ENCODE measurements around the gene DNAI4. TPM values are rescaled to one million over a fixed set of nuclear protein-coding genes. Genes with fewer than 3 reads are reported as not detected.

DNAI4 gene
- total and polyA plus RNA-seq, 2 donors (not counting 3 experiments of a cell fraction or from before 2014, with no cell fraction given), result 0.51 to 3.3 TPM

DNA sequence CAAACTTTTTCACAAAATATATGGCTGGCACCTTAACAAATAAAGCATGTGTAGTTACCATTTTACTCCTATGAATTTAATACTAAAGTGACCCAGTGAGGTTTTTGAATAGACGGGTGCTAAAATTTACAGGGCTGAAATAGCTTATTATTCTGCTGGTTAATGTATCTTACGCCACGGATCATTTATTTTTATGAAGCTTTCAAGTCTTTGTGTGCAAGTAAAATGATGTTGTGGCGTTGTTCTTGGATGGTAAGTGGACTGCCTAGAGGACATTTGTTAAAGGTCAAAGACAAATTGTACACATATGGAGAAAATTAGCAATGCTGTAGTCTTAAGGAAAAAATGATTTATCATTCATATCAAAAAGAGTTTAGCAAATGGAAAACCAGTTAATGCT, 146.4 kb downstream of the DNAI4 start:
- H3K9me1 ChIP-seq (replicated peaks; ENCODE audit: control insufficient read depth, extremely low read depth, insufficient read depth, low read length), result no peaks in the 10 kb centered on the region
- no peak overlapping the region for H3K27ac ChIP-seq (ENCODE audit: insufficient read depth, low read depth, low read length)
- H3K79me2 ChIP-seq (ENCODE audit: control insufficient read depth, insufficient read depth, low read length), result no peaks in the 10 kb centered on the region
- ChIA-PET CTCF (interaction anchor here (1.3 kb wide), 1 partner anchor 13 kb away, joined by 4 read pairs; no protein-coding TSS in a partner anchor), POLR2A (no interaction called here)
- H3K36me3 ChIP-seq (ENCODE audit: control insufficient read depth in 2 of 2, extremely low read depth in 1 of 2, insufficient read depth in 2 of 2, low read length in 2 of 2), result no peaks in the 10 kb centered on the region
- no peaks in the 10 kb centered on the region for H3K27me3 ChIP-seq (ENCODE audit: control insufficient read depth in 2 of 2, insufficient read depth in 2 of 2, low read length in 2 of 2)
- no peak overlapping the region for H2AFZ ChIP-seq (ENCODE audit: low read depth, low read length)
- no peak overlapping the region for H3K4me2 ChIP-seq (ENCODE audit: insufficient read depth, low read length)
- no TSS peak for BruUV-seq (replicated peaks)
- DNase-seq (ENCODE audit: low read depth, low spot score) (no peak), FAIRE-seq (no peak)
- H3K9ac ChIP-seq (replicated peaks; ENCODE audit: extremely low read depth, insufficient read depth, low read length), result no peak overlapping the region
- dilution Hi-C loops (cut with MboI; ENCODE audit: extremely low pct_ligation_motif_present, low sequenced_read_pairs) (no loop called here), intact Hi-C loops (cut with micrococcal nuclease) (no loop called here)
- no peaks in the 10 kb centered on the region for H4K20me1 ChIP-seq (replicated peaks; ENCODE audit: control insufficient read depth, extremely low read depth, insufficient read depth, low read length)
- H3K9me3 ChIP-seq (replicated peaks; ENCODE audit: control insufficient read depth, insufficient read depth, low read length), result no peaks in the 10 kb centered on the region
- no peak overlapping the region for H3K4me3 ChIP-seq (replicated peaks in 1 of 3; ENCODE audit: insufficient read depth in 1 of 3, low read depth in 1 of 3, low read length in 3 of 3)
- H3K4me1 ChIP-seq (ENCODE audit: control insufficient read depth, extremely low read depth, insufficient read depth, low read length), result no peaks in the 10 kb centered on the region
- TF ChIP-seq FOS (IDR thresholded peaks at IDR 0.05; ENCODE audit: borderline replicate concordance, insufficient read depth, low read length), result no peak

DNA sequence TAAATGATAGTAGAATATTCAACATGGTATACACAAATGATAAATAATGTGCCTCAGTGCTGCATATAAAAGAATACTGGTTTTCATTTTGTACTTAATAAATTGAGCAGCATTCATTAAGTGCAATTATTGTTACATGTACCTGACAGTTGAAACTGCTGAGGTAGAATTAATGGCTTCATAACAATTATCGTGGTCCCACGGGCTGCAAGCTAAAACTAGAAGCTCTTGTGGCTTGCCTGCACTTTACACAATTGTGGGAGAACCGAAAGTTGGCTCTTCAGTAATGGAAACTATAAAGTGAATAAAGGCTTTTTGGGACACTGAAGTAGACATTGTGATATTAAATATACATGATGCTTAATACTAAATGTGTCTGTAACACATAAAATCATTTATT, 146.8 kb downstream of the DNAI4 start:
- no TSS peak for BruUV-seq (replicated peaks)
- ChIA-PET POLR2A (no interaction called here), CTCF (interaction anchor here (1.1 to 1.3 kb wide), 2 partner anchors 13 to 372 kb away, joined by 3 to 4 read pairs; no protein-coding TSS in a partner anchor)
- Histone ChIP-seq H3K9me1 (replicated peaks; ENCODE audit: control insufficient read depth, extremely low read depth, insufficient read depth, low read length) (no peaks in the 10 kb centered on the region), H3K36me3 (ENCODE audit: control insufficient read depth in 2 of 2, extremely low read depth in 1 of 2, insufficient read depth in 2 of 2, low read length in 2 of 2) (no peaks in the 10 kb centered on the region), H3K79me2 (ENCODE audit: control insufficient read depth, insufficient read depth, low read length) (no peaks in the 10 kb centered on the region), H3K4me3 (replicated peaks in 1 of 3; ENCODE audit: insufficient read depth in 1 of 3, low read depth in 1 of 3, low read length in 3 of 3) (no peak overlapping the region), H3K27ac (ENCODE audit: insufficient read depth, low read depth, low read length) (no peak overlapping the region), H3K9me3 (replicated peaks; ENCODE audit: control insufficient read depth, insufficient read depth, low read length) (no peaks in the 10 kb centered on the region), H2AFZ (ENCODE audit: low read depth, low read length) (no peak overlapping the region), H3K4me1 (ENCODE audit: control insufficient read depth, extremely low read depth, insufficient read depth, low read length) (no peaks in the 10 kb centered on the region), H3K27me3 (ENCODE audit: control insufficient read depth in 2 of 2, insufficient read depth in 2 of 2, low read length in 2 of 2) (no peaks in the 10 kb centered on the region), H3K4me2 (ENCODE audit: insufficient read depth, low read length) (no peak overlapping the region), H4K20me1 (replicated peaks; ENCODE audit: control insufficient read depth, extremely low read depth, insufficient read depth, low read length) (no peaks in the 10 kb centered on the region), H3K9ac (replicated peaks; ENCODE audit: extremely low read depth, insufficient read depth, low read length) (no peak overlapping the region)
- intact Hi-C loops (cut with micrococcal nuclease), result no loop called here
- TF ChIP-seq MYC (IDR thresholded peaks at IDR 0.05; ENCODE audit: low read depth, low read length) (no peak), EZH2 (IDR thresholded peaks at IDR 0.05; ENCODE audit: borderline replicate concordance, low read depth, low read length, severe bottlenecking) (no peak), POLR2A (IDR thresholded peaks at IDR 0.05; ENCODE audit: low read depth, low read length) (no peak), POLR2AphosphoS5 (IDR thresholded peaks at IDR 0.05; ENCODE audit: insufficient read depth, low read depth, low read length) (no peak), JUN (IDR thresholded peaks at IDR 0.05; ENCODE audit: borderline replicate concordance, insufficient read depth, insufficient read length, low read depth) (no peak), GATA2 (IDR thresholded peaks at IDR 0.05; ENCODE audit: insufficient read depth, insufficient read length, low read depth, low read length) (no peak), FOS (IDR thresholded peaks at IDR 0.05; ENCODE audit: borderline replicate concordance, insufficient read depth, low read length) (no peak)
- TF ChIP-seq, protein P1, sequence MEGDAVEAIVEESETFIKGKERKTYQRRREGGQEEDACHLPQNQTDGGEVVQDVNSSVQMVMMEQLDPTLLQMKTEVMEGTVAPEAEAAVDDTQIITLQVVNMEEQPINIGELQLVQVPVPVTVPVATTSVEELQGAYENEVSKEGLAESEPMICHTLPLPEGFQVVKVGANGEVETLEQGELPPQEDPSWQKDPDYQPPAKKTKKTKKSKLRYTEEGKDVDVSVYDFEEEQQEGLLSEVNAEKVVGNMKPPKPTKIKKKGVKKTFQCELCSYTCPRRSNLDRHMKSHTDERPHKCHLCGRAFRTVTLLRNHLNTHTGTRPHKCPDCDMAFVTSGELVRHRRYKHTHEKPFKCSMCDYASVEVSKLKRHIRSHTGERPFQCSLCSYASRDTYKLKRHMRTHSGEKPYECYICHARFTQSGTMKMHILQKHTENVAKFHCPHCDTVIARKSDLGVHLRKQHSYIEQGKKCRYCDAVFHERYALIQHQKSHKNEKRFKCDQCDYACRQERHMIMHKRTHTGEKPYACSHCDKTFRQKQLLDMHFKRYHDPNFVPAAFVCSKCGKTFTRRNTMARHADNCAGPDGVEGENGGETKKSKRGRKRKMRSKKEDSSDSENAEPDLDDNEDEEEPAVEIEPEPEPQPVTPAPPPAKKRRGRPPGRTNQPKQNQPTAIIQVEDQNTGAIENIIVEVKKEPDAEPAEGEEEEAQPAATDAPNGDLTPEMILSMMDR (IDR thresholded peaks at IDR 0.05; ENCODE audit: extremely low read depth in 1 of 2, insufficient read depth in 1 of 2, low read depth in 1 of 2, low read length in 2 of 2), result no peak
- TF ChIP-seq, protein P2, sequence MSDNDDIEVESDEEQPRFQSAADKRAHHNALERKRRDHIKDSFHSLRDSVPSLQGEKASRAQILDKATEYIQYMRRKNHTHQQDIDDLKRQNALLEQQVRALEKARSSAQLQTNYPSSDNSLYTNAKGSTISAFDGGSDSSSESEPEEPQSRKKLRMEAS (IDR thresholded peaks at IDR 0.05; ENCODE audit: insufficient read depth, insufficient read length), result no peak
- dilution Hi-C loops (cut with MboI; ENCODE audit: extremely low pct_ligation_motif_present, low sequenced_read_pairs), result no loop called here
- DNase-seq (ENCODE audit: low read depth, low spot score) (no peak), FAIRE-seq (peak; percentile 8)

Data from endothelial cell of umbilical vein (primary cell).